GM21526 (cell line): ENCODE results near the gene FOS.
"Not testable (repeated sequence)": the region's sequence is repeated elsewhere in the genome, so short reads cannot be mapped to it uniquely, and the experiment has no call there.

Experiments used
- ATAC-seq: cut with Tn5 transposase; IDR thresholded peaks from one replicate; pipeline ENCODE4 v1.9.1; 2021; ENCODE audit warnings: moderate library complexity; ENCODE audit not compliant: unreplicated experiment, low FRiP score

The FOS gene

DNA sequence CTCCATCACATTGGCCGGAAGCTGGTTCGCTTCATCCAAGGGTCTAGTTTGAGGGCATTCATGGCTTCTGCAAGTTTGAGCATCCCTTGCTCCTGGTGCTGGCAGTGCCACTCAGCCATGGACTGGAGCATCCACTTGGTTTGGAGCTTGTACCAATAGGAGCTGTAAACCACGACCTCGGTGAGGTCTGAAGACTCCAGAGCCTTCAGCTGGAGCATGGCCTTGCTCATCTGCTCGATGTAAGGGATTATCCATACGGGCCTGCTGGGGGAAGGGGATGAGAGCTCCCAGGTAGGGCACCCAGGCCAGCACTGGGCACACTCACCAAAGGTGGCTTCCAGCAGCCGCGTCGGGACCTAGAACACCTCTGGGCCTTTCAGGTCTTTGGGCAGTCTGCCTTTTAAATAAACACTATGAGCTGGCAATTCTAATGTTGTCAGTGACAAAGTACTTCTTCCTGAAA lies 13.5 kb downstream of the FOS start:
- ATAC-seq, result no peak

DNA sequence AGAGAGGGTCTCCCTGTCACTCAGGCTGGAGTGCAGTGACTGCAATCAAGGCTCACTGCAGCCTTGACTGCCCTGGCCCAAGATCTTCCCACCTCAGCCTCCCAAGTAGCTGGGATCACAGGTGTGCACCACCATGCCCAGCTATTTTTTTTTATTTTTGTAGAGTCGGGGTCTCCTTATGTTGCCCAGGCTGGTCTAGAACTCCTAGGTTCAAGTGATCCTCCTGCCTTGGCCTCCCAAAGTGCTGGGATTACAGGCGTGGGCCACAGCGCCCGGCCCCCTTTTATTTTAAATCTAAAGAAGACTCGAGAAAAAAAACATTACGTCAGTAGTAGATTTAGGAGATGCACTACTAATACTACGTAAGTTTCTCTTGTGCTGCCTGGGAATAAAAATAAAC lies 14.3 kb downstream of the FOS start:
- ATAC-seq, result no peak

DNA sequence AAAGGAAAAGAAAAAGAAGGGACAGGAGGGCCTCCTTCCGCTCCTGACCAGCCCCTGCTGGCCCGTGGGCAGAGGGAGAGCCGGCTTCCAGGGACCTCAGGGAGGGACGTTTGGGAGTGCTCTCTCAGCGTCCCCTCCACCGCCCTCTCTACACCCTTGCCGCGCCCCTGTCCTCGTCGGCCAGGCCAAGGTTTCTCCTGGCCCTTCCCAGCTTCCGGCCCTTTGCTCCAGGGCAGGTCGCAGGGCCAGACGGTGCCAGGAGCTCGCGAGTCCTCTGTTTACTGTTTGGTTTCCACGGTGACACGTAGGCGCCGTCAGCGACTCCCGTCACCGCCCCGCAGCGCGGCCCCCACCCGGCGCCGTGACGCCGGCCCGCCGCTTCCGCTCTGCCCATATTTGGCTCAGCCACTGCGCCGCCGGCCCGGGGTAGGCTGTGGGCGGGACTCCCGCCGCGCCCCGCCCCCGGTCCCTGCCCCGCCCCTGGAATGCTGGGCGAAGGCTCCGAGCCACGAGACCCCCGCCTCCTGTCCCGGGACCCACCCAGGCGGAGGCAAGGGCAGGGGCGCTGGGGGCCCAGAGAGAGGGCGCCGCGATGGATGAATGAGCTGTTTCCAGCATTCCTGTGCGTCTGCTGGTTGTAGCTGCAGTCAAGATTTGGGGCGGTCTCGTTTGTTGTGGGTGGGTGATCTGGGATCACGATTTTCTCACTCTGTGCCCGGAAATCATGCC lies 15.5 kb downstream of the FOS start:
- peak; percentile 91 for ATAC-seq

DNA sequence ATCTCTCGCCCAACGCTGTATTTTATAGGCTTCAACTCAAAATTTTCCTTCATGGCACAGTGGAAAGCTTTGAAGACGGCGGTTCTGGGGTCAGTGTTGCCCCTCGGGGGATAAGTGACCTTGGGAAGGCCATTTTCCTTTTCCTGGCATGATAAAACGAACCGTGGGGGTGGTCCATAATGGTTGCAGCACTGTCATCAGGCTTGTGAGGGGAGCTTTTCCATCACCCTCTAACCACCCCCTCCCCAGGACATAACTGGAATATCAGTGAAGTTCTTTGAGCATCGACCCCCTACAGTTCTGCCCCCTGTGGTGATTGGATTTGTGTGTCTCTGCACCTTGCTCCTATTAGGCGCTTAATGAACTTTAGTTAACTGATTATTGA lies 16.0 kb downstream of the FOS start:
- no peak for ATAC-seq

DNA sequence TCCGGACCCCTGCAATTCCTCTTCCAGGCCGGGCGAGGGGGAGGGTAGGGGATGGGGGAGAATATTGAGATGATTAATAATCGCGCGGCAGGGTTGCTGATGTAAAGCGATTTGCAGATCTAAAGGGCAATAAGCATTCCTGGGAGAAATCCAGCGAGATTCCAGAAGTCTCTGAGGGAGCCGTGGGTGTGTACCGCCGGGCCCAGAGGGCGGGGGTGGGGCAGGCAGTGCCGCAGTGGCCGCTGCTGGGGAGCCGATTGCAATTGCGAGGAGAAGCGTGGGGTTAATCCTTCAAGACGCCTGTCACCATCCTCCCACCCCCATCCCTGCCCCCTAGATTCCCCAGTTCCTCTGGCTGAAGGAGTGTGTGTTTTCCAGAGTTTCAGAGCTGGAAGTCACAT lies 16.4 kb downstream of the FOS start:
- no peak for ATAC-seq

DNA sequence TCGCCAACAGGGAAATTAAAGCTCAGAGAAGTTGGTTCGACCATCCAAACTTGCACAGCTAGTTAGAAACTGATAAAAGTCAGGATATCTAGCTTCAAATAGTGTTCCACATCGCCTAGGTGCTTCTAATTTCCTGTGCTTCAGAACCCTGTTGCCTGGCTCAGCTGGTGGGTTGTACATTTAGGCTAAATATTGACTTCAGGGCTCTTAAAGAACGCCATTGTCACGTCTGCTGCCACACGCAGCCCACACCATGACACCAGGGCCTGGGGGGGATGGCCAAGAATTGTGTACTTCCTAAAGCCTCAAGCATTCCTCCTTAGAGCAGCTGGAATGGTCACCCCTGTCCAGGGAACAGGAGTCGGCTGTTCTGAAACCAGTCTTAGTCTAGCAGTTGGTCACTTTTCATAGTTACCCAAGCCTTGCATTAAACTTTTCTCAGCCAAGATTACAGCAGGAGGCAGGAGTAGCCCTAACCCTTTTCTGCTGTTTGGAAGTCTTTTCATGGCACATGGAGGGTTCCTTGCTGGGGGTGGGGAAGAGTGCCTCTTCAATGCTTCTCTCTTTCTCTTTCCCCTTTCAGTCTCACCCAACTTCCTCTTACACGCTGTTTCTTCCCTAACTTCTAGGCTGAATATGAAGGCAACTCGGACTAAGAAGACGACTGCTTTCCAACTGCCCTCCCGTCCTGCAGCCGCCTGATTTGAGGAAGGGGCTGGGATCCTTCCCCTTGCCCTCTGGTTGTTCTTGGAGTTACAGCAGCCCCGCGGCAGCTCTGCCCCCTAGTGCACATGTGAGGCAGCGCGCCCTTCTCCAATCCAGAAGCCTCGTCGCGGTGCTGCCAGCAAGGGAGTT lies 17.1 kb downstream of the FOS start:
- no peak for ATAC-seq

DNA sequence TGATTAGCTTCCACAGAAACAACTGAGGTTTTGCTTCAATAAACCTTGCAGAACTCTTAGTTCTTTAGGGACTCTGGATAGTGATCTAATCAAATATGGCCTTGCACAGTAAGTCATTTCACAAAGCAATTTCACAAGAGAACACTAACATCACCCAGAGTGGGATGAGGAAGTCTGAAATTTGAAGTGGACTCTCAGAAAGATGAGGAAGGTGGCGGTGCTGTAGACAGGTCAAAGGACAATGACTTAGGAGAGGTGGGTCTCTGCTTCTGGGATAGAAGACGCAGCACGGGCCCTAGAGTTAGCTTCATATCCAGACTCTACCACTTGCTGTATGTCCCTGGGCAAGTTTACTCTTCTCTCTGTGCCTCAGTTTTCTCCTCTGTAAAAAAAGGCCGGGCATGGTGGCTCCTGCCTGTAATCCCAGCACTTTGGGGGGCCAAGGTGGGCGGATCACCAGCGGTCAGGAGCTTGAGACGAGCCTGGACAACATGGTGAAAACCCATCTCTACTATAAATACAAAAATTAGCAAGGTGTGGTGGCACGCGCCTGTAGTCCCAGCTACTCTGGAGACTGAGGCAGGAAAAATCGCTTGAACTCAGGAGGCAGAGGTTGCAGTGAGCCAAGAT lies 18.9 kb downstream of the FOS start:
- no peak for ATAC-seq

DNA sequence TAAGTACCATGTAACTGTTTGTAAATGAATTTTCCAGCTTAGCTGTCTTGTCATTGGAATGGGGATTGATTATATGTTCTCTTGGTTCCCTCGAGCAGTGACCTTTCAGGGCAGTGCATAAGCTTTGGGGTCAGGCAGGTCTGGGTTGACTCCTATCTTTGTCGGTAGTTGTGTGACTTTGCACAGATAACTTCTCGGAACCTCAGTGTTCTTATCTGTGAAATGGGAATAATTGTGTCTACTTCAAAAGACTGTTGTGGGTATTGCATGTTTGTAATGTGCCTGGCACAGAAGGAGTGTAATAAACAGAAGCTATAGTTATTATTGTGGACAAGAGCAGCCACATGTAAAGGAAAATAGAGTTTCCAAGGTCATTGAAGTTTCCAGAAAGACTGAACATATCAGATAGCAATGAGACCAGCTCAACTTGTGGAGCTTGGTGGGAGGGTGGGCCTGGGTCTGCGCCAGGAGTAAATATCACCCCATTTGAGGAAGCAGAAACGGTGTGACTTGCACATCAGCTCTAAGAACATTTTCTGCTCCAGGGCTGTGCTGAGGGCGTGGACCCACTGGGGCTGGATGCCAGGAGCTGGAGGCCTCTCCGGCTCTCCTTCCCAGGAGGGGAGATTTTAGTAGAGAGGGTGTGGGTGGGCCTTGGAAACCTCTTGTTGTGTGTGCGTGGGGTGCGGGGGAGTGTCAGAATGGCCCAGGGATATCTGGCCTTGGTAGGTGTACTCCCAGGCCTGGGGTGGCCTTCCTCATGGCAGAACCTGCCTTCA lies 19.7 kb downstream of the FOS start:
- ATAC-seq, result no peak

DNA sequence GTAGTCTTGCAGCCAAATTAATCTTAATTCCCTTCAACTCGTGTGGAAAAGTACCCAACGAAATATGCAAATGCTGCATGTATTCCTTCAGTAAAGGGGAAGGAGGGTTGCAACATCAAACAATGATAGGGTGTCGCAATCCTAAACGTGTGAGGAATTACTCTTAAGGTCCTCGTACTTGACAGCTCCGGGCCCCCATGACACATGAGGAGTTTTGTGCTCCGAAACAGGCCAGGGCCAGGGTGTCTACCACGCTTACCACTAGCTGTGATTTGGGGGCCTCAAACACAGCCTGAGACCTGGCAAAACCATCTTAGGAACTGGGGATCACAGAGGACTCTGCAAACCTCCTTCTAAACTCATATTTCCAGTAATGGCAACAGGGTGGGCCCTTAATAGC lies 20.4 kb downstream of the FOS start:
- ATAC-seq, result no peak

DNA sequence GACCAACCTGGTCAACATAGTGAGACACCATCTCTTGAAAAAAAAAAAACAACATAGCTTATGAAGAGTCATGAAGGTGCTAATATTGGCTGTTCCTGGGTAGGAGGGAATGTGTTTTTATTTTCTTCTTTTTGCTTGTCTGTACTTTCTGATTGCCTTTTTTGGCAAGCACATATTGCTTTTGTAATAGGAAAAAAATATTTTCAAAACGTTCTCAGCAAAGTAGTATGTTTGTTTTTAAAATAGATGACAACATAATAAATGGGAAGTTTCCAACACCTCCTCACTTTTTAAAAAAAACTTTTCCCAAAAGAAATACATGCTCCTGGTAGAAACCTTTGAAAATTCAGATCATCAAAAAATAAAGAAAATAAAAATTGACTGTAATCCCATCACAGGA lies 20.9 kb downstream of the FOS start:
- no peak for ATAC-seq

DNA sequence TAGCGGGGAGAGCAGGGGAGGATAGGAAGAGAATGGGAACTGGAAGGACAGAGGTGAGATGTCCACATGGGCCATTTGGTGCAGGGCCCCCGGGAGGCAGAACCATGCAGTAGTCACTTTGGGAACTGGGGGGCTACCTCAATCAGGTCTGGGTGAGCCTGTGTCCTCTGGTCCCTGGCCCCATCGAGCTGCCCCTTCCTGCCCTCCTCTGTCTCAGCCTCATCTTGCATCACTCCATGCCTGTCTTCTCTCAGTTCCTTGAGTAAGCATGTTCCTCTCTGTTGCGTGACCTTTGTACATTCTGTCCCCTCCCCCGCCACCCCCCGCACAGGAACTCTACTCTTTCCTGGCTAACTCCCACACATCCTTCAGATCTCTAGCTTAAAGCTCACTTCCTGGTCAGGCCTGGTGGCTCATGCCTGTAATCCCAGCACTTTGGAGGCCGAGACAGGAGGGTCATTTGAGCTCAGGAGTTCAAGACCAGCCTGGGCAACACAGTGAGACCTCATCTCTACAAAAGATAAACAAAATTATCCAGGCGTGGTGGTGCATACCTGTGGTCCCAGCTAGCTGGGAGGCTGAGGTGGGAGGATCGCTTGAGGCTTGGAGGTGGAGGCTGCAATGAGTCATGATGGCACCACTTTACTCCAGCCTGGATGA lies 23.2 kb downstream of the FOS start:
- ATAC-seq, result no peak

DNA sequence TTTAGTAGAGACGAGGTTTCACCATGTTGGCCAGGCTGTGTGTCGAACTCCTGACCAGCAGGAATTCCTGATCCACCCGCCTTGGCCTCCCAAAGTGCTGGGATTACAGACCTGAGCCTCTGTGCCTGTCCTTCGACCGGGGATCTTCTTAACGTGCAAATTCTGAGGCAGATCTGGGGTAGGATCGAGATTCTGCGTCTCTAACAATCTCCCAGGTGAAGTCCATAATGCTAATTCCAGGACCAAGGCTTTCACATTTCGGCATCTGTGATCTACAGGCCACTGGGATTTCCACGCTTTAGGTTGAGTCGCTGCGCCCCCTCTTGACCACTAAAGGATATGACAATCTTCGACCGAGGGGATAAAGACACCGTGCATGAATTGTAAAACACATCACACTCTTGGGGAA lies 24.8 kb downstream of the FOS start:
- no peak for ATAC-seq

DNA sequence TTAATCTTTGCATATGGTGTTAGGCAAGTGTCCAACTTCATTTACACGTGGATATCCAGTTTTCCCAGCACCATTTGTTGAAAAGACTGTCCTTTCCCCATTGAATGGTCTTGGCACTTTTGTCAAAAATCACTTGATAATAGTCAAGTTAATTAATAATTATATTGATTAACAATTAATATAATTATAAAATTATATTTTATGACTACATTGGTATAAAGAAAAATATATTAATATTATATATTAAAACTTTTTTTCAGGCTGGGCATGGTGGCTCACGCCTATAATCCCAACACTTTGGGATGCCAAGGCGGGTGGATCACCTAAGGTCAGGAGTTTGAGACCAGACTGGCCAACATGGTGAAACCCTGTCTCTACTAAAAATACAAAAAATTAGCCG lies 27.8 kb downstream of the FOS start:
- not testable (repeated sequence) for ATAC-seq

DNA sequence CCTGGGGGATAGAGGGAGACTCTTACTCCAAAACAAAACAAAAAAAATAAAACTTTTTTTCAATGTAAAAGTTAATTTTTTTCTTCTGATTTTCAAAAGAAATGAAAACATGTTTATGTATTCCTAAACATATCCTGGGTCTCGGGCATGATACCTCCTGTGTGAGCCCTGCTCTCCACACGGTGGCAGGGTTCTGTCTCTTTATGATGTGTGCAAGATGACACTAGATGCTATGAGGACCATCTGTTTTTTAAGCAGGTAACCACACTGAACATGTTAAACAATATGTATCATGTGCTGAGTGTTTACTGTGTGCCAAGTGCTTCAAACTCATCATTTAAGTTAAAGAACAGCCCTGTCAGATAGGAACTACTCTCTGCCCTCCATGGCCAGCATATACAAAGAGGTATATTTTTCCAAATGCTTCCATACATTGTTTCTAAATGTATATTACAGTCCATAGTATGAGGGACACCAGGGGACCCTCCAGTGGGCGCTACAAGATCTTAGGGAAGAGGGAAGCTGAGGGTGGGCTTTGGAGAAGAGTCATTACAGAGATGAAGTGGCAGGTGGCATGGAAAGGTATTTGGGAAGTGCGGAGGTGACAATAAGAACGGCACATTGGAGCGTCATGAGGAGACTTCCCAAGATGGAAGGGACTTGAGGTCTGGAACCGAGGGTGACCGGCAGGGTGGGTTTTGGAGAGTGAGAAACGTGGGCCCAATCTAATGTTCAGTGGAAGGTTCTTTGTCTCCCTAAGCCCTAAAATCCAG lies 28.5 kb downstream of the FOS start:
- no peak for ATAC-seq

DNA sequence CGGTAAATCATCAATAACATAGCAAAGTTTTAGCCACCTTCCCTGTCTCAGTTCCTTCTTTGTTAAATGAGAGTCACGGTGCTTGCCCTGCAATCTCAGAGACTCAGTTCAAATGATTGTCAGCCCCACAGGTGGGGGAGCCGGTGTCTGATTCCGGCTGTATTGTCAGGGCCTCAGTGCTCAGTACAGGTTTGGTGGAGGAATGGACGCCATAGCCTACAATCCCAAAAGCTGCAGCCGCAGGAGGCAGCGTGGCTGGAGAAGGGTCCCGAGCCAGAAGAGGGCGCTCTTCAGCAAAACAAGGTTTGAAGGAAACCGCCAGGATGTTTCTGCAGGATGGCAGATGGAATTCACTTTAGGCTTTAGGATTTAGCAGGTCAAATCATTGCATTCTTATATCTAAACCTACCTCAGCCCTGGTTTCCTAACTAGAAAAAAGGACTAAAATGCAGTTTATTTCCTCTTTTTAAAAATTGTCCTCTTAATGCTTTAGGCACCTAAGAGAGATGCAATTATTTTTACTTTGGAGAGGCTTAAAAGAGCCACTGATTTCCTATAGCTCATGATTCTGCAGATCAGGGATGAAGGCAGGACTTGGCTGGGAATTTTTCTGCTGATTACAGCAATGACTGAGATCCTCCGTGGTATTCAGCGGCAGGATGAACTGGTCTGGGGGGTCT lies 29.2 kb downstream of the FOS start:
- no peak for ATAC-seq

DNA sequence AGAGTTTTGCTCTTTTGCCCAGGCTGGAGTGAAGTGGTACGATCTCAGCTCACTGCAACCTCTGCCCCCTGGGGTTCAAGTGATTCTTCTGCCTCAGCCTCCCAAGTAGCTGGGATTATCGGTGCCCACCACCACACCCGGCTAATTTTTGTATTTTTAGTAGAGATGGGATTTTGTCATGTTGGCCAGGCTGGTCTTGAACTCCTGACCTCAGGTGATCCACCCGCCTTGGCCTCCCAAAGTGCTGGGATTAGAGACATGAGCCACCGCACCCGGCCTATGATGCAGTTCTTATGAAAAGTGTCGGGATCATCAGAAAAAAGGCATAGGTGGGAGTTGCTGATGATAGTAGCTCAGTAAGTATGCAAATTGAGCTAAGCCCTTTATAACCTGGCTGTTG lies 30.4 kb downstream of the FOS start:
- not testable (repeated sequence) for ATAC-seq

DNA sequence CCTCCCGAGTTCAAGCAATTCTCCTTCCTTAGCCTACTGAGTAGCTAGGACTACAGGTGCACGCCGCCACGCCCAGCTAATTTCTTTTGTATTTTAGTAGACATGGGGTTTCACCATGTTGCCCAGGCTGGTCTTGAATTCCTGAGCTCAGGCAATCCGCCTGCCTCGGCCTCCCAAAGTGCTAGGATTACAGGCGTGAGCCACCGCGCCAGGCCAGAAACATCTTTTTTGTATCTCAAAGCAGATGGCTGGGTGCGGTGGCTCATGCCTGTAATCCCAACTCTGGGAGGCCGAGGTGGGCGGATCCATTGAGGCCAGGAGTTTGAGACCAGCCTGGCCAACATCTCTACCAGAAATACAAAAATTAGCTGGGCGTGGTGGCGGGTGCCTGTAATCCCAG lies 30.9 kb downstream of the FOS start:
- ATAC-seq, result not testable (repeated sequence)

DNA sequence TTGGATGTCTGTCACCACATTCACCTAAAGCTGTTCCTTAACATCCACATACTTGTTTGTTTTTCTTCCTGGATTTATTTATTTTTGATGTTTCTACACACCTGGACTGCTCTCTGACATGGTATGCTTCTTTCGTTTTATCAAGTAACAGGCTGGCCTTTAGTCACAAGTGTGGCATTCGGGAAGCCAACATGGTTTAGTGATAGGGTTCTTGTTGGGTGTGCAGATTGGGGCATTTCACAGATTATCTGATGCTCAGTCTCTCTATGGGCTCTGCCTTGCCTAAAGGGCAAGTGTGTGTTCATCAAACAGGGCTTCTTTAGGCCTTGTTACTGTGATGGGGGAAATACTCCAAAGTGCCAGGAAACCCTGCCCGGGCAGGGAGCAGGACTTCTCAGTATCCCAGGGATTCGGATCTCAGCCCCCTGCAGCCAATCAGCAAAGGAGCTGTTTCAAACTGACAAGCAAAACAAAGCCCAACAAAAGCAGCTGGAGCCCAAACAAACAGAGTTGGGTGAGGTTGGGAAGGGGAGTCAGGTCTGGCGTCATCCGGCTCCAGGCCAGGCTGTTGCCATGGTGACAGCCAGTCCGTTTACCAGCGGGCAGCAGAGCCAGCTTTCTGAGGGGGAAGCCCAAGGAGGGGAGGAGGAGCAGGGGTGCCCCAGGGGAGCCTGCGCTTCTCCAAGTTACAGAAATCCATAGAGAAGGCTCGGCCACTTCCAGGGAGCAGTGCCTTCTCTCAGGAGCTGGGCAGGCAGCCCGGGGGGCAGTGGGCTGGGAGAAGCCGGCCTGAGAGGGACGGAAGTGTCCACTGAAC lies 31.9 kb downstream of the FOS start:
- ATAC-seq, result no peak
